Heart left ventricle (tissue), 13 donors: ENCODE data around the gene SLC22A23.

Experiments used
- CTCF ChIP-seq, 12 donors: fragments of 200-600 bp; sonication (generic) in 4 of 12; IDR thresholded peaks; one replicate each; pipeline versions ENCODE4 v1.5.0 to v1.8.0; 2018 to 2022; ENCODE audit warnings: antibody characterized with exemption in 12 of 12, mild to moderate bottlenecking in 5 of 12
- POLR2A ChIP-seq, 2 donors: fragments of 450-650 bp; IDR thresholded peaks; one replicate each; pipeline ENCODE4 v1.6.1; 2017; ENCODE audit warnings: antibody characterized with exemption in 2 of 2, mild to moderate bottlenecking in 2 of 2, moderate library complexity in 2 of 2
- donor health status: ischemic (EF 13 %, LVEDD 7.1; RV severe dilation, severe dysfunction).
- donor health status: DM: no; HTN: yes; CAD: no.
- donor health status: DM: no; HTN: no; CAD: no.
- donor health status: ischemic (EF 25% LVEDD 6.9; RV normal size, moderate dysfunction).
- donor health status: ischemic (EF 25% LVEDD 5.7; RV mildly dilated, moderate dysfunction).
- donor health status: ischemic (EF 35%, LVEDD 5.7; RV mildly dilated, moderate dysfunction).
- donor health status: nonischemic (EF 11% LVEDD 7.7; RV severe dilation, severe dysfunction).
- donor health status: DM: yes; HTN: yes; CAD: no.
- donor health status: PGD.
- donor health status: ischemic (EF 29% LVEDD 5.4; RV normal size, mild dysfunction).
- donor health status: nonischemic (EF 23%, LVEDD 6.1; RV moderate dilation, normal function).

DNA sequence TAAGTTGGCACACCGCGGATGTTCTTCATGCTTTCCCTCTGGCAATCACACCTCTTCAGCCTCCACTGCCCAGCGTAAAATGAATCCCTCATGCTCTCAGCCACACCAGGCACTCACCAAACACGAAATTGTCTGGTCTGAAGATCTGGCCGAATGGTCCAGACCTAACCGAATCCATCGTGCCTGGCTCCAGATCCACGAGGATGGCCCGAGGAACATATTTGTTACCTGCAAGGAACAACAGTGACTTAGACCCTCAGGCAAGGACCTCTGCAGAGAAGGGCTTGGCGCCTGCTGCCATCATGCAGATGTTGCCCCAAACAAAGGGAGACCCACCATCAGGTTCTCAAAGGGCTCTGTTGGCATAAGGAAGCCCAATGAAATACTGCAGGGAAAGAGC lies 230.8 kb downstream of the SLC22A23 start:
- TF ChIP-seq CTCF (IDR thresholded peaks at IDR 0.05) = no peak
- TF ChIP-seq POLR2A (IDR thresholded peaks at IDR 0.05) = no peak
